HG03103 (cell line): ENCODE data around the gene LARGE1.
"Not testable (repeated sequence)": the region's sequence is repeated elsewhere in the genome, so short reads cannot be mapped to it uniquely, and the experiment has no call there.

Experiments
- ATAC-seq: cut with Tn5 transposase; IDR thresholded peaks from one replicate; pipeline ENCODE4 v1.9.1; 2021; ENCODE audit warnings: low read depth; ENCODE audit not compliant: unreplicated experiment

Gene LARGE1

GRCh38 chr22:33461698-33462434 lies 458.4 kb downstream of the LARGE1 start:
- no peak for ATAC-seq

- not testable (repeated sequence) for ATAC-seq
Observed at GRCh38 chr22:33461245-33461644, 459.0 kb downstream of the LARGE1 start.

DNA sequence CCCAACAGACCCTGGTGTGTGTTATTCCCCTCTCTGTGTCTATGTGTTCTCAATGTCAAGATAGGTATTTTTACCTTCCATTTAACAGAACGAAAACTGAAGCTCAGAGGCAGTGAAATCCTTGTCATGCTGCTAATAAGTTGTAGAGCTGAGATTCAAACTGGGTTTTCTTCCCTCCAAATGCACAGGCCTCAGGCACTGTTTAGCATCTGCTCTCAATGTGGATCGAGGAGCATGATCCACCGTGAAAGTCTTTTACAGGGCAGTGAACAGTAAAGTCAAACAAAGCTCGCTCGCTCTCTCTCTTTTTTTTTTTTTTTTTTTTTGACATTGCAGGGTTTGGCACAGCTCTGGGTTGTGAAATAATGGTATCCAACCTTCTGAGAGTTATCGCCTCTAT lies 461.1 kb downstream of the LARGE1 start:
- ATAC-seq, result no peak

DNA sequence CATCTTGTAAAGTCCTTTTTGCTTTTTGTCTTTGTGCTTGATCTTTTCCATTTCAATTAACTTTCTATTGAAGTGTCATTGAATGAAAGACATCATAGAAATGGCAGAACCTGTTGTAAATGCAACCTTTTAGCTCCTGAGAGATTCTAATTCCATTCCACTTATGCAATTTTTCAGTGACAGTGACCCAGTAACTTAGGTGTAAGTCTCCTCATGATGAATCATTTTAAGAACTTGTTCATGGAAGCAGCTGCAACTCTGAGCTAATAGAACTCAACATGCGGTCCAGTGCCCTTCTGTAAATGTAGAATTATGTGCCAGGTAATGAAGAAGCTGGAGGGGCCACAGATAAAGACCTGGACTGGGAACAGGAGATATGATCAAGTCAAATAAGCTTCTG lies 463.8 kb downstream of the LARGE1 start:
- no peak for ATAC-seq

GRCh38 chr22:33455036-33455435 lies 465.2 kb downstream of the LARGE1 start:
- no peak for ATAC-seq

DNA sequence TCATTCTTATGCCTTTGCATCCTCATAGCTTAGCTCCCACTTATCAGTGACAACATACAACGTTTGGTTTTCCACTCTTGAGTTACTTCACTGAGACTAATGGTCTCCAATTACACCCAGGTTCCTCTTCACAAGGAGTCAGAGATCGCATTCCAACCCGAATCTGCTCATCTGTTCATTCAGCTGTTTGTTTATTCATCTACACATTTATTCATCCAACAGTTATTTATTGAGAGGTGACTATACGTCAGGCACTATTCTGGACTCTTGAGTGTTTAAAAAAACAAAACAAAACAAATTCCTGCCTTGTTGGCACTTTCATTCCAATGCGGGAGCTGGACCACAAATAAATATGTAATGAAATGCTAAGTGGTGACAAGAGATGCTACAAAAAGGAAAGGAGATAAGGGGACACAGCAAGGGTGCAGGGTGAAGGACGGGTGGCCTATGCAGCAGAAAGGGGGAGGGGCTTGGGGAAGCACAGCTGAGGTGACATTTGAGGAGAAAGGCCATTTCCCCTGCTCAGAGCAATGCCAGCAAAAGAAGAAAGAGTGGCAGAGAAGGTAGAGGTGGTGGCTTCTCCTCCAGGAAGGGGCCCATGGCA lies 468.3 kb downstream of the LARGE1 start:
- ATAC-seq, result no peak

GRCh38 chr22:33450756-33451155 lies 469.5 kb downstream of the LARGE1 start:
- no peak for ATAC-seq

DNA sequence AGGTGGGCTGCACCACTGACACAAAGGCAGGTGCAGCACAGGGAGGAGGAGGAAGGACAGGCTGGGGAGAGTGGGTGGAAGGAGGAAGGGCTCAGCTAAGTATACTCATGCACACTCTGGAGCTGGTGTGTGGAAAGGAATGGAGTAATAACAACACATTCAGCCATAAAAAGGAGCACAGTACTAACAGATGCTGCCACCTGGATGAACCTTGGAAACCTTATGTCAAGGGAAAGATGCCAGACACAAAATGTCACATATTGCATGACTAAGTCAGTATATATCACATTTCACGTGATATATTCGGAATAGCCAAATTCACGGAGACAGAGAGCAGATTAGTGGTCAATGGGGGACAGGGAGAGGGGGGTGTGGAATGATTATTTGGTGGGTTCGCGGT lies 472.5 kb downstream of the LARGE1 start:
- ATAC-seq, result no peak

DNA sequence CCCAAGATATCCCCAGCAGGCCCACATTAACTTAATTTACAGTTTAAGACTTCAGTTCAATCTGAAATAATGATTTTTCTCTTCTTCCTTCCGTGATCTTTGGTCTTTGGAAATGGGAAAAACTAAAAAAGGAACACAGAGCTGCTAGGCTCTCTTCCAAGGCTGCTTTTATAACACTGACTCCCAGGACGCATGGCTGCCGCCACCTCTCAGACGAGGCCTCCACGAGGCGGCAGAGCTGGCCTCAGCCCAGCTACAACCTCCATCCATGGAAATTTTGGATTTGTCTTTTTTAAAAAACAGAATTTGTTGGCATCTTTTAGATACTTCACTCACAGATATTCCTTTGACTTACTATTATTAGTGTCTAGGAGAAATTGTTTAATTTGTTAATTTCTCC lies 476.6 kb downstream of the LARGE1 start:
- no peak for ATAC-seq

DNA sequence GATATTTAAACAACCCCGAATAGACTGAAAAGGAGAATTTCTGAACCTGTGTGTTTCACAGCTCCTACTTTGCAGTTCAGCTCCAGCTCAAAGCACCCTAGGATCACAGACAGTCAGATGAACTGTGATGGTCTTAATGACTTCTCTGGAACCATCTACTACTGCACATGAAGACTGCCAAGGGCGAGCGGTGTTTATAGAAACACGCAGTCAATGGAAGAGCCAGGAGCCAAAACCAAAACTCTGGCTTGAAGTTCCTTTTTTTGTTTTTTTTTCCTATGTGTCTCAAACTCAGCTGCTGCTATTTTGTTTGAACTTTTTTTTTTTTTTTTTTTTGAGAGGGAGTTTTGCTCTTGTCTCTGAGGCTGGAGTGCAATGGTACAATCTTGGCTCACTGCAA lies 479.5 kb downstream of the LARGE1 start:
- ATAC-seq, result no peak

- no peak for ATAC-seq
Observed at GRCh38 chr22:33438273-33438672, 482.0 kb downstream of the LARGE1 start.

DNA sequence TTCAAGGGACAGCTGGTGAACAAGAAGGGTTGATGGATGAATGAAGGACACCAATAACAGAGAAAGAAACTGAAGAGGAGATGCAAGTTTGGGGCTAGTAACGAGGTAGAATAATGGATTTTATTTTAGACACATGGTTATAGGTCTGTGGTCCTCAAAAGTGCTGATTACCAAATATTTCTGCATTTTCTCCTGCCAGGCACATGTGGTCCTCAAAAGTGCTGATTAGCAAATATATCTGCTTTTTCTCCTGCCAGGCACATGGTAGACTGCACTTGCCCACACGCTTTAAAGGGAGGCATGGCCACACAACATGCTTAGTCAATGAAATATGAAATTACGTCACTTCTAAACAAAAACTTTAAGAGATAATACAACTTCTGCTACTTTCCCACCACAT lies 489.0 kb downstream of the LARGE1 start:
- no peak for ATAC-seq

- no peak for ATAC-seq
Observed at GRCh38 chr22:33429281-33429680, 491.0 kb downstream of the LARGE1 start.

DNA sequence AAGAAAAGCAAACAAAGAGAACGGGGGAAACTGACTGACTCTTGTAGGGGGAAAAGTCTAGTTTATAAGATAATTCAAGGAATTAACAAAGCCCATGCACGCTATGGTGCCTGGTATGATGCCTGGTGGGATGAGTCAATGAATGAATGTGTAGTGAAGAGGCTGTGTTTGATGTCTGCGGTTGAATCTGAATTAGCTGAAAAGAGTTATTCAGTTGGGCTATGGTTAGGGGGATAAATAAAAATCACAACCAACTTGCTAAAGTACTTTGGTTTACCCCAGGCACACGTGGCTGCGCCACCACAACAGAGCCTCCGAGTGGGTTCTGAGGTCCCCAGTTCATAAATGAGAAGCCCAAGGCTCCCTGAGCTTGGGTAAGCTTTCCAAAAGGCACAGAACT lies 492.8 kb downstream of the LARGE1 start:
- ATAC-seq, result no peak

- ATAC-seq, result no peak
Observed at GRCh38 chr22:33426451-33426850, 493.8 kb downstream of the LARGE1 start.

GRCh38 chr22:33421859-33422258 lies 498.4 kb downstream of the LARGE1 start:
- no peak for ATAC-seq

DNA sequence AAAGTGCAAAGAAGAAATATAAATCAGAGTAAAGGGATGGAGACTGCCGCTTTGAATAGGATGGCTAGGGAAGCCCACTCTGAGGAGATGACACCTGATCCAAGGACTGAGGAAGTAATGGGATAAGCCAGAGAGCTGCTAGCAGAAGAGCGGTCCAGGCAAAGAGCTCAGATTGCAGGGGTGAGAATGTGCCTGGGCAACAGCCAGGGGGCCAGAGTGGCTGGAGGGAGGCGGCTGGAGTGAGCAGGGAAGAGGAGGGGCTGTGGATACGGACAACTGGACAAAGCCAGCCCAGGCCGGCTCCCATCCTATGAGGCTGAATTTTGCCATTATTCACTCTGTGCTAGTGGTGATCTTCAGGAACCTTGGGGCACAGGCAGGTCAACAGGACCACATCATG lies 501.8 kb downstream of the LARGE1 start:
- ATAC-seq, result no peak

DNA sequence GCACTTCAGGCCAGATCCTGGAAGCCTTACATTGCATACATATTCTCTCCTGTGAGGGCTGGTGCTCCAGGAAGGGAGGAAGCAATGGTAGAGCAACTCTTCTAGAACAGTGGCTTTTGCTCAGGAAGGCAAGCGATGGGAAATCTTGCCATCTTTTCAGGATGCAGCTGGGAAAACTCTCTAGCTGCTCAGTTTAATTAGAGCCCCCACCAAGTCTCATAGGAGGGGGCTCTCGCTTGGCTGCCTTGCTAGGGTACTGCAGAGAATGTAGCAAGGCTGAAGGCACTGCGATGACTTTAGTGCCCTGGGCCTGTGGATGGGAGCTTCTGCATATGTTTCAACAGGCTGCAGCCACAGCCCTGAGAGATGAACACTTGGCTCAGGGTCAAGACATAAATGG lies 504.9 kb downstream of the LARGE1 start:
- no peak for ATAC-seq

DNA sequence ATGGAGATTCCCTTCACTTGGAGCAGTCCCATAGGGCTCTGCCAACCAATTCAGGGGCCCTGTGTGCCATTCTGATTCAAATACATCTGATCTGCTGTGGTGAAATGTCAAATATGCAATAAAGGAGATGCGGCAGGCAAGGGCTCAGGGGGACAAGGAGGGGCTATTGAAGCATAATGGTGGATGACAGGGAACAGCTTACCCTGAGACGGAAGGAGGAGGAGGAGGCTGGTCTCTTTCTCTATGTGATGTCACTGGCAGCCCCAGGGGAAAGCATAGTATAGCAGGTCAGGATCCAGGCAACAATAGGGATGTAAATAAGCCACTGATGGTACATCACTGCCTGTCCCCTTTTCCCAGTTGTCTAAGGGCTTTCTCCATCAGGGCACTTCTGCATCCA lies 511.2 kb downstream of the LARGE1 start:
- ATAC-seq, result no peak

DNA sequence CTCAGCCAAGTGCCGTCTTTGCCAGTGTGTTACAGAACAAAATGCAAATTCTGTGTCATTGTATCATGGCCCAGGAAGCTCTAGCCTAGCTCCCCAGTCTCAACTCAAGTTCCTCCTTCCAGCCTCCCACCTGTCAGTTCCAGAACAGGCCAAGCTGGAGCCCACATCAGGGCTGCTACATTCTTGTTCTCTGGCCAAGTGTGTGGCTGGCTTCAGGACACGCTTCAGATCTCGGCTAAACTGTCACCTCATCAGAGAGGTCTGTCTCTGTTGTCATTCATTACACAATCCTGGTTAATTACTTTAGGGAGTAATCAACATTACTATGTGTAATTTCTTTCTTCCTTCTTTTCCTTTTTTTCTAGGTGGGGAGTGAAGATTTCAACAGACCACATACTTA lies 515.1 kb downstream of the LARGE1 start:
- no peak for ATAC-seq

DNA sequence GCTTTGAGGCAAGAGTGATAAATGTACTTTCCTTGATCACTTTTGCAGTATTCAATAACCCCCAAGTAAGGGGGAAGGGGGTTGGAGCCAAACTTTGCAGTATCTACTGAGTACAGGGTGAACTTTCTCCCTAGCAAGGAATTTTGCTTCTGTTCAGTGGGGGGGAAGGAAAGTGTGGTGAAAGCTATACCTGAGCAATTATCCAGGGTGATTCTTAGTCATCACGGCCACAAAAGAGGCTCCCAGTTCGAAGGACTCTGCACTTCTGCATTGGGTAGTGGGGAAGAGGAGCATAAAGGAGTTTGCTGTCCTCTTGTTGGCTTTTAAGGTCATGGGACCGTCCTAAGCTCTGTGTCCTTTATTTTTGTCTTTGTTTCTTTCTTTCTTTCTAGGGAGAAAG lies 515.6 kb downstream of the LARGE1 start:
- no peak for ATAC-seq

DNA sequence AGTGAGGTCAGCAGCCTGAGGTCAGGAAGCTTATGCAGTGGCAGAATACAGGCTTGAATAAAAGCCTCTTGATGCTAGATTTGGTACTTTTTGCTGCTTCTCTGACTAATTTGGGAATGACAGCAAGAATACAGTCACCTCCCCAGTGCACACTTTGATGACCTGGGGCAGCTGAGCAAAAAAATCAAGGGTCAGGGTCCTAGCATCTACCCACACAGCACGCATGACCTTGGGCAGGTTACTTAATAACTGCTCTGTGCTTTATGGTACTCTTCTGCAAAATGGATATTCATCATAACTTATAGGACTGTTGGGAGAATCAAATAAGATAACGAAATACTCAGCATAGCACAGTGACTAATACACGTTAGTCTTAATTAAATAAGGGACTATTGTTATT lies 518.0 kb downstream of the LARGE1 start:
- ATAC-seq, result no peak

GRCh38 chr22:33401291-33401690 lies 519.0 kb downstream of the LARGE1 start:
- no peak for ATAC-seq
